HEK293T (cell line): Measurements from ENCODE around the gene EWSR1.

Experiments used
- ARNT ChIP-seq: fragments of 450-650 bp; IDR thresholded peaks from 2 replicates; pipeline ENCODE4 v1.6.1; 2017; ENCODE audit warnings: mild to moderate bottlenecking
- BHLHE40 ChIP-seq: fragments of 450-650 bp; IDR thresholded peaks from 2 replicates; pipeline ENCODE4 v1.6.1; 2016; ENCODE audit warnings: mild to moderate bottlenecking, moderate library complexity, borderline replicate concordance
- ELF4 ChIP-seq: fragments of 450-650 bp; IDR thresholded peaks from 2 replicates; pipeline ENCODE4 v1.6.1; 2017; ENCODE audit warnings: antibody characterized with exemption
- FOXM1 ChIP-seq: fragments of 450-650 bp; IDR thresholded peaks from 2 replicates; pipeline ENCODE4 v1.6.1; 2017; ENCODE audit warnings: mild to moderate bottlenecking, borderline replicate concordance
- NFRKB ChIP-seq: fragments of 450-650 bp; IDR thresholded peaks from 2 replicates; pipeline ENCODE4 v1.6.1; 2016; ENCODE audit warnings: mild to moderate bottlenecking, moderate library complexity
- TARDBP ChIP-seq: fragments of 450-650 bp; IDR thresholded peaks from 2 replicates; pipeline ENCODE4 v1.6.1; 2016
- ZNF384 ChIP-seq: fragments of 450-650 bp; IDR thresholded peaks from 2 replicates; pipeline ENCODE4 v1.6.1; 2016

GRCh38 chr22:29315286-29316140 is 47.4 kb downstream of the EWSR1 start, which contains the start of gene RASL10A:
- TF ChIP-seq NFRKB (no peak), ZNF384 (no peak), BHLHE40 (no peak), TARDBP (no peak), ARNT (no peak), ELF4 (no peak), FOXM1 (no peak)
